ENCODE results near the gene ABHD14A. TPM values are rescaled to one million over a fixed set of nuclear protein-coding genes. Genes with fewer than 3 reads are reported as not detected.

The ABHD14A gene
- total and polyA plus RNA-seq, 2 of the 13 experiments (the other 11 are each of a cell fraction or from before 2014, with no cell fraction given), result 29.5 to 46.9 TPM

- H3K27me3 ChIP-seq (ENCODE audit: control insufficient read depth in 1 of 2, insufficient read depth in 2 of 2, low read length in 2 of 2), result no peaks in the 10 kb centered on the region
- ATAC-seq (peak; percentile 18), FAIRE-seq (no peak), DNase-seq (ENCODE audit: low spot score) (no peak)
- ChIA-PET CTCF (ENCODE audit: low intra/inter-chr PET ratio, low total read pairs) (no interaction called here), POLR2A (interaction anchor here (1.3 kb wide), 1 partner anchor 17 kb away, joined by 4 read pairs; the partner anchor contains the start of gene ABHD14B)
- H3K4me3 ChIP-seq (replicated peaks in 1 of 3; ENCODE audit: insufficient read depth in 1 of 3, low read depth in 2 of 3, low read length in 3 of 3), result no peak overlapping the region
- H3K27ac ChIP-seq (ENCODE audit: extremely low read length, insufficient read depth, low read length), result no peak overlapping the region
- no peak overlapping the region for H3K4me2 ChIP-seq (ENCODE audit: low read depth, low read length)
- intact Hi-C loops (cut with micrococcal nuclease; ENCODE audit: unreplicated experiment), result no loop called here
- H3K9me3 ChIP-seq (ENCODE audit: low read length), result no peaks in the 10 kb centered on the region
- H3K9ac ChIP-seq (ENCODE audit: insufficient read depth, low read depth, low read length), result no peak overlapping the region
- in situ Hi-C loops (cut with HindIII; ENCODE audit: extremely low pct_ligation_motif_present, low pct_unique_long_range_greater_than_20kb), result no loop called here
- peaks cover 10% of the 10 kb centered on the region for H3K4me1 ChIP-seq (ENCODE audit: insufficient read depth, low read length)
- H2AFZ ChIP-seq (ENCODE audit: low read length), result no peak overlapping the region
- H3K36me3 ChIP-seq (replicated peaks in 1 of 2; ENCODE audit: control insufficient read depth in 1 of 2, insufficient read depth in 2 of 2, low read length in 2 of 2), result peaks cover 4 to 19% of the 10 kb centered on the region in 2 experiments; a peak in 4 of 5 replicates
- no TSS peak for BruUV-seq (replicated peaks)
- WGBS (ENCODE audit: low lambda C conversion rate), result 97% methylated on average over 85 of the region's 97 CpGs
- no peaks in the 10 kb centered on the region for H4K20me1 ChIP-seq (ENCODE audit: insufficient read depth, low read length)
- H3K79me2 ChIP-seq (ENCODE audit: insufficient read depth, low read length), result no peaks in the 10 kb centered on the region
- no peak for TF ChIP-seq ZNF687 (CRISPR knock-in tag; IDR thresholded peaks at IDR 0.05)
- TF ChIP-seq RBFOX2 (IDR thresholded peaks at IDR 0.05; ENCODE audit: low read depth, low read length), result peak; percentile 60; the same call in 1 of the 2 replicates
- no peak for TF ChIP-seq MLLT10 (CRISPR knock-in tag; IDR thresholded peaks at IDR 0.05)
- peak; percentile 83 for TF ChIP-seq HNRNPL (IDR thresholded peaks at IDR 0.05; ENCODE audit: low read depth, low read length)
- TF ChIP-seq KDM4B (CRISPR knock-in tag; IDR thresholded peaks at IDR 0.05), result no peak
- no peak for TF ChIP-seq ATF7 (IDR thresholded peaks at IDR 0.05)
- no peak for TF ChIP-seq ATF7 (CRISPR knock-in tag; IDR thresholded peaks at IDR 0.05)
- TF ChIP-seq ZSCAN30 (CRISPR knock-in tag; IDR thresholded peaks at IDR 0.05), result no peak
- TF ChIP-seq, protein P1, sequence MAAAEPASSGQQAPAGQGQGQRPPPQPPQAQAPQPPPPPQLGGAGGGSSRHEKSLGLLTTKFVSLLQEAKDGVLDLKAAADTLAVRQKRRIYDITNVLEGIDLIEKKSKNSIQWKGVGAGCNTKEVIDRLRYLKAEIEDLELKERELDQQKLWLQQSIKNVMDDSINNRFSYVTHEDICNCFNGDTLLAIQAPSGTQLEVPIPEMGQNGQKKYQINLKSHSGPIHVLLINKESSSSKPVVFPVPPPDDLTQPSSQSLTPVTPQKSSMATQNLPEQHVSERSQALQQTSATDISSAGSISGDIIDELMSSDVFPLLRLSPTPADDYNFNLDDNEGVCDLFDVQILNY (CRISPR knock-in tag; conservative IDR thresholded peaks at IDR 0.05), result no peak
- no peak for TF ChIP-seq ZNF790 (CRISPR knock-in tag; IDR thresholded peaks at IDR 0.05; ENCODE audit: borderline replicate concordance)
- TF ChIP-seq ONECUT2 (CRISPR knock-in tag; IDR thresholded peaks at IDR 0.05), result no peak
- TF ChIP-seq DMAP1 (CRISPR knock-in tag; IDR thresholded peaks at IDR 0.05), result no peak
- TF ChIP-seq ARID4A (CRISPR knock-in tag; IDR thresholded peaks at IDR 0.05; ENCODE audit: borderline replicate concordance), result no peak
Measured at GRCh38 chr3:51955893-51956770, 18.7 kb upstream of the ABHD14A start.

Measured in HepG2 (cell line).